ENCODE results near the gene SAP130. TPM values are rescaled to one million over a fixed set of nuclear protein-coding genes. Genes with fewer than 3 reads are reported as not detected.

The SAP130 gene
- total and polyA plus RNA-seq, 7 donors = 5.8 to 11.2 (median 6.7) TPM

- Histone ChIP-seq H3K27ac (no peak overlapping the region), H3K9me3 (no peaks in the 10 kb centered on the region), H3K4me3 (no peak overlapping the region), H3K36me3 (no peaks in the 10 kb centered on the region), H3K4me1 (no peaks in the 10 kb centered on the region), H3K27me3 (no peaks in the 10 kb centered on the region)
- WGBS, 2 donors = 97% methylated on average over 3 of the region's 3 CpGs
- intact Hi-C loops (cut with DNase I) = no loop called here
- DNase-seq = no peak
- TF ChIP-seq POLR2AphosphoS5 (IDR thresholded peaks at IDR 0.05) (no peak), CTCF (IDR thresholded peaks at IDR 0.05) (no peak), POLR2A (IDR thresholded peaks at IDR 0.05) (no peak), EP300 (IDR thresholded peaks at IDR 0.05) (no peak)
Observed at GRCh38 chr2:127927384-127927783, 100.5 kb downstream of the SAP130 start.

- H3K9me3 ChIP-seq = no peaks in the 10 kb centered on the region
- no peak for TF ChIP-seq CTCF (IDR thresholded peaks at IDR 0.05)
- TF ChIP-seq POLR2A (IDR thresholded peaks at IDR 0.05) = no peak
- no peak for TF ChIP-seq EP300 (IDR thresholded peaks at IDR 0.05)
- no peak for TF ChIP-seq POLR2AphosphoS5 (IDR thresholded peaks at IDR 0.05)
- no peak overlapping the region for H3K4me3 ChIP-seq
- no peaks in the 10 kb centered on the region for H3K36me3 ChIP-seq
- no peaks in the 10 kb centered on the region for H3K4me1 ChIP-seq
- WGBS, 2 donors = 95 to 97% methylated on average over 4 of the region's 4 CpGs
- H3K27ac ChIP-seq = no peak overlapping the region
- no peak for DNase-seq
- intact Hi-C loops (cut with DNase I) = no loop called here
- no peaks in the 10 kb centered on the region for H3K27me3 ChIP-seq
Observed at GRCh38 chr2:127917916-127918315, 109.9 kb downstream of the SAP130 start.

GRCh38 chr2:127913808-127914457, 113.9 kb downstream of the SAP130 start:
- H3K27ac ChIP-seq = no peak overlapping the region
- H3K4me1 ChIP-seq = no peaks in the 10 kb centered on the region
- no peak overlapping the region for H3K4me3 ChIP-seq
- H3K36me3 ChIP-seq = no peaks in the 10 kb centered on the region
- H3K9me3 ChIP-seq = no peaks in the 10 kb centered on the region
- no peak for TF ChIP-seq POLR2A (IDR thresholded peaks at IDR 0.05)
- no peak for TF ChIP-seq EP300 (IDR thresholded peaks at IDR 0.05)
- TF ChIP-seq CTCF (IDR thresholded peaks at IDR 0.05) = no peak
- TF ChIP-seq POLR2AphosphoS5 (IDR thresholded peaks at IDR 0.05) = no peak
- no peak for DNase-seq
- WGBS, 2 donors = 41 to 71% methylated on average over 8 of the region's 8 CpGs
- intact Hi-C loops (cut with DNase I) = no loop called here
- no peaks in the 10 kb centered on the region for H3K27me3 ChIP-seq

- intact Hi-C loops (cut with DNase I) = no loop called here
- no peaks in the 10 kb centered on the region for H3K36me3 ChIP-seq
- H3K9me3 ChIP-seq = no peaks in the 10 kb centered on the region
- H3K4me1 ChIP-seq = no peaks in the 10 kb centered on the region
- no peak overlapping the region for H3K4me3 ChIP-seq
- no peak for DNase-seq
- H3K27me3 ChIP-seq = no peaks in the 10 kb centered on the region
- no peak for TF ChIP-seq EP300 (IDR thresholded peaks at IDR 0.05)
- no peak for TF ChIP-seq POLR2AphosphoS5 (IDR thresholded peaks at IDR 0.05)
- TF ChIP-seq CTCF (IDR thresholded peaks at IDR 0.05) = no peak
- H3K27ac ChIP-seq = no peak overlapping the region
- WGBS, 2 donors = 52 to 57% methylated on average over 2 of the region's 2 CpGs
Observed at GRCh38 chr2:127911737-127912136, 116.1 kb downstream of the SAP130 start.

GRCh38 chr2:127910415-127910814, 117.4 kb downstream of the SAP130 start:
- H3K36me3 ChIP-seq = no peaks in the 10 kb centered on the region
- H3K4me3 ChIP-seq = no peak overlapping the region
- WGBS, 2 donors = 95 to 96% methylated on average over 3 of the region's 3 CpGs
- no peaks in the 10 kb centered on the region for H3K4me1 ChIP-seq
- H3K27ac ChIP-seq = no peak overlapping the region
- DNase-seq = no peak
- intact Hi-C loops (cut with DNase I) = no loop called here
- no peaks in the 10 kb centered on the region for H3K9me3 ChIP-seq
- no peak for TF ChIP-seq EP300 (IDR thresholded peaks at IDR 0.05)
- no peak for TF ChIP-seq CTCF (IDR thresholded peaks at IDR 0.05)
- no peak for TF ChIP-seq POLR2AphosphoS5 (IDR thresholded peaks at IDR 0.05)
- no peak for TF ChIP-seq POLR2A (IDR thresholded peaks at IDR 0.05)
- no peaks in the 10 kb centered on the region for H3K27me3 ChIP-seq
